ENCODE measurements around the gene TMEM248. TPM values are rescaled to one million over a fixed set of nuclear protein-coding genes. Genes with fewer than 3 reads are reported as not detected.
"Not testable (repeated sequence)": the region's sequence is repeated elsewhere in the genome, so short reads cannot be mapped to it uniquely, and the experiment has no call there.

Gene TMEM248, protein sequence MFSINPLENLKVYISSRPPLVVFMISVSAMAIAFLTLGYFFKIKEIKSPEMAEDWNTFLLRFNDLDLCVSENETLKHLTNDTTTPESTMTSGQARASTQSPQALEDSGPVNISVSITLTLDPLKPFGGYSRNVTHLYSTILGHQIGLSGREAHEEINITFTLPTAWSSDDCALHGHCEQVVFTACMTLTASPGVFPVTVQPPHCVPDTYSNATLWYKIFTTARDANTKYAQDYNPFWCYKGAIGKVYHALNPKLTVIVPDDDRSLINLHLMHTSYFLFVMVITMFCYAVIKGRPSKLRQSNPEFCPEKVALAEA
- total RNA-seq, result 10 to 100 TPM; 56.2 to 67.3 (median 60.6) TPM
- polyA plus RNA-seq, result 26.9 TPM
- long read RNA-seq, donor 1, full-length matches to known transcripts, result 47 of 88 reads
- long read RNA-seq, donor 1, partial matches to known transcripts, result 38 of 88 reads
- long read RNA-seq, donor 1, other reads (novel, unspliced or antisense), result 3 of 88 reads
- long read RNA-seq, donor 2, full-length matches to known transcripts, result 22 of 35 reads
- long read RNA-seq, donor 2, partial matches to known transcripts, result 3 of 35 reads
- long read RNA-seq, donor 2, other reads (novel, unspliced or antisense), result 10 of 35 reads
- long read RNA-seq, donor 3, full-length matches to known transcripts, result 2 of 55 reads
- long read RNA-seq, donor 3, partial matches to known transcripts, result 49 of 55 reads
- long read RNA-seq, donor 3, other reads (novel, unspliced or antisense), result 4 of 55 reads
- long read RNA-seq, donor 4, full-length matches to known transcripts, result 29 of 43 reads
- long read RNA-seq, donor 4, partial matches to known transcripts, result 6 of 43 reads
- long read RNA-seq, donor 4, other reads (novel, unspliced or antisense), result 8 of 43 reads

DNA sequence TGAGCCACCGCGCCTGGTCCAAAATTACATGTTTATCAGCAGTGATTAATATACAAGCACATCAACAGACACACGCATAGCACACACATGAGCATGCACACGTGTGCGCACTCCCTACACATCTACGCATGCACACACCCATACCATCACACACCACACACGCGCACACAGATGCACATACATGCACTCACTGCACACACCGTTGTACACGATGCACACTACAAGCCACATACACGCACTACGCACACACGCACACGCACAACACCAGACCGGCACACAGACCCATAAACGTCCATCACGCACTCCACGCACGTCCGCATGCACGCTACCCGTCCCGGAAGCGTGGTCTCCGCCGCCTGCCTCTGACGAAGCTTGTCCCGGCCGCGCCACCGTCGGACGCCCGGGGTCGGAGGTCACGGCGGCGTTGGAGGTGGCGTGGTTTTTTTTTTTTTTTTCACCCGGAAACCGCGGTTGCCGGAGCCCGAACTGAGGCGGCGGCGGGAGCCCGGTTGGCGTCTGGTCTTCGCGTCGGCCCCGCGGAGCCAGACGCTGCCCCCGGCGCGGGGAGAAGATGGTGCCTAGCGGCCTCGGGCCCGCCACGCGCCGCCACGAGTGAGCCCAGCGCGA is at the start of gene TMEM248:
Gene TMEM248, plus strand, starts transcription at position 457 of the 627 bp plus-strand sequence. CDS start 20,641 bp downstream, outside the sequence.
- intact Hi-C loops (cut with DNase I), result no loop called here
- DNase-seq (peak; percentile 93 to 97 (median 97)), ATAC-seq (peak; percentile 95 to 96)
- Histone ChIP-seq H3K4me3 (ENCODE audit: low read length) (peak within 1 kb of the TSS; percentile 88), H3K4me1 (ENCODE audit: control insufficient read depth, insufficient read depth, low read length) (no peaks in the 10 kb centered on the region), H3K27ac (ENCODE audit: low read length) (peak within 1 kb of the TSS; percentile 74), H3K9me3 (ENCODE audit: control insufficient read depth, low read length) (no peaks in the 10 kb centered on the region), H3K27me3 (ENCODE audit: control insufficient read depth, insufficient read depth) (no peaks in the 10 kb centered on the region)
- WGBS, result 1% methylated on average over 67 of the region's 67 CpGs

DNA sequence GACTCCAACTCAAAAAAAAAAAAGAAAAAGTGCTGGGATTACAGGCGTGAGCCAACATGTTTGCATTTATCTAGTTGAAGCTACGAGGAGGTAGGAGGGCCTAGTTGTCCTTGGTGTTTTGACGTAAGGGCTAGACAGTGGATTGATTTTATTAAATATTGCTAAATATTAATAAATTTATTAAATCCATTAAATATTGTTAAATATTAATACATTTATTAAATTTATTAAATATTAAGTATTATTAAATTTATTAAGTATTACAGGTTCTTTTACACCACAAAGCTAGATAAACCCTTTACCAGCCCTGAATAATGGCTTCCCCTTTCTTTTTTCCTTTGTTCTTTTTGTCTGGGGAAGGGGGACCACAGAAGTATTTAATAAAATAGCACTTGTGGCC is 47.5 kb upstream of the TMEM248 start:
- intact Hi-C loops (cut with DNase I), result no loop called here
- no peaks in the 10 kb centered on the region for H3K9me3 ChIP-seq (ENCODE audit: control insufficient read depth, low read length)
- DNase-seq (no peak), ATAC-seq (no peak)
- H3K27me3 ChIP-seq (ENCODE audit: control insufficient read depth, insufficient read depth), result no peaks in the 10 kb centered on the region
- H3K27ac ChIP-seq (ENCODE audit: low read length), result no peak overlapping the region
- 91% methylated on average over 3 of the region's 3 CpGs for WGBS
- no peaks in the 10 kb centered on the region for H3K4me1 ChIP-seq (ENCODE audit: control insufficient read depth, insufficient read depth, low read length)
- H3K4me3 ChIP-seq (ENCODE audit: low read length), result no peak overlapping the region

DNA sequence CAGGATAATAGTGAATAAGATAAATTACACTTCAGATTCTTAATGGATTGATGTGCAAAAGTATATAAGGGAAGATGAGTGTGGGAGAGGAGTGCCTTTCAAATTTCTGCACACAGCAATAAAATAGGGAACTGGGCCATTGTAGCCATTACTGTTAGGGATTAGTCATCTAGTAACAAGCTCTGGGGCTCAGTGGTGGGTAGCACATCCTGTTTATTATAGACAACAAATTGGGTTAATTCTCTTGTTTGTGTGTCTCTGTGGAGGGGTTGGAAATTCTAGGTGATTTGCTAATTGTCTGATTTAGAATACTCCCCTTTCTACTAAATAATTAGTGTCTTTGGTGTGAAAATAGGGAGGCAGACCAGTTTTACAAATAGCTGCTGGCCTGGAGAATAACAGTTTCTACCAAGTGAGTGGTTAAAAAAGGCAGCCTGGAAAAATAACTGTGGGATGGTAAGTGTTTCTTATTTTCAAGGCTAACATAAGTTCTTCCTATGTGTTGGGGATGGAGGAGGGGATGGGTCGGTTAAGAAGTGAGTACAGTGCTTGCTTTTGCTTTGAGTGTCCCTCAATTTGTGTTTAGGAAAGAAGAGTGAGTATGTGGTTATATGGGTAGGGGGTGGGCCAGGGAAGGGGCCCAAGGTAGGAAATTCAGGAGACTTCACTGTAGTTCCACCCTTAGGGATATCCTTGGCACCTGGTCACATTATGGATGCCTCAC is 43.3 kb upstream of the TMEM248 start:
- no peak for ATAC-seq
- H3K4me3 ChIP-seq (ENCODE audit: low read length), result no peak overlapping the region
- no peaks in the 10 kb centered on the region for H3K9me3 ChIP-seq (ENCODE audit: control insufficient read depth, low read length)
- 98% methylated on average over 1 of the region's 1 CpG for WGBS
- no peaks in the 10 kb centered on the region for H3K4me1 ChIP-seq (ENCODE audit: control insufficient read depth, insufficient read depth, low read length)
- no peak for DNase-seq
- intact Hi-C loops (cut with DNase I), result no loop called here
- no peaks in the 10 kb centered on the region for H3K27me3 ChIP-seq (ENCODE audit: control insufficient read depth, insufficient read depth)
- no peak overlapping the region for H3K27ac ChIP-seq (ENCODE audit: low read length)

DNA sequence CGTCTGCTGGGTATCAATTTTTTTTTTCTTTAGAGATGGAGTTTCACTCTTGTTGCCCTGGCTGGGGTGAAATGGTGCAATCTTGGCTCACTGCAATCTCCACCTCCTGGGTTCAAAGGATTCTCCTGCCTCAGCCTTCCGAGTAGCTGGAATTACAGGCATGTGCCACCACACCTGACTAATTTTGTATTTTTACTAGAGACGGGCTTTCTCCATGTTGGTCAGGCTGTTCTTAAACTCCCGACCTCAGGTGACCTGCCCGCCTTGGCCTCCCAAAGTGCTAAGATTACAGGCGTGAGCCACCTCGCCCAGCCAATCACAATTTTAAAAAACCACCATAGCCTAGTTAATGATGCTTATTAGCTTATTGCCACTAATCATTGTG is 42.7 kb upstream of the TMEM248 start:
- H3K9me3 ChIP-seq (ENCODE audit: control insufficient read depth, low read length); ATAC-seq; intact Hi-C loops (cut with DNase I); H3K27ac ChIP-seq (ENCODE audit: low read length); DNase-seq; H3K4me3 ChIP-seq (ENCODE audit: low read length); H3K27me3 ChIP-seq (ENCODE audit: control insufficient read depth, insufficient read depth); H3K4me1 ChIP-seq (ENCODE audit: control insufficient read depth, insufficient read depth, low read length): not testable (repeated sequence)
- 95% methylated on average over 7 of the region's 7 CpGs for WGBS

DNA sequence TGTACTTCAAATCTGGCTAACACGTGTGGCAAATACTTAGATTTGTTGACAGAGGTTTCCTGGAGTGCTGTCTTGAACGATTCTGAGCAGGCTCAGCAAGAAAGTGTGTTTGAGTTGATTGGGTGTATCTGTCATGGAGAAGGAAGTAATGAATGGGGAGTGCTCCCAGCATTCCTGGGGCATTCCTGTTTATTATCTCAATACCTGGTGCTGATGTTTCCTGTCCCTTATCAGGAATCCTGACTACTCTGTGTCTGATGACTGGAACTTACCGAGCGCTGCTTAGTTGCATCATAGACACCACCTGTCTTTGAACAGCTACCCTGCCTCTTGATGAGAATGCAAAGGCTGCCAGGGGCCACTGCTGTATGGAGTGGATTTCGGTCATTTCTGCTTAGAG is 41.0 kb upstream of the TMEM248 start:
- WGBS, result 41% methylated on average over 5 of the region's 5 CpGs
- DNase-seq (no peak), ATAC-seq (no peak)
- Histone ChIP-seq H3K4me3 (ENCODE audit: low read length) (no peak overlapping the region), H3K27me3 (ENCODE audit: control insufficient read depth, insufficient read depth) (no peaks in the 10 kb centered on the region), H3K4me1 (ENCODE audit: control insufficient read depth, insufficient read depth, low read length) (no peaks in the 10 kb centered on the region), H3K27ac (ENCODE audit: low read length) (no peak overlapping the region), H3K9me3 (ENCODE audit: control insufficient read depth, low read length) (no peaks in the 10 kb centered on the region)
- intact Hi-C loops (cut with DNase I), result no loop called here

DNA sequence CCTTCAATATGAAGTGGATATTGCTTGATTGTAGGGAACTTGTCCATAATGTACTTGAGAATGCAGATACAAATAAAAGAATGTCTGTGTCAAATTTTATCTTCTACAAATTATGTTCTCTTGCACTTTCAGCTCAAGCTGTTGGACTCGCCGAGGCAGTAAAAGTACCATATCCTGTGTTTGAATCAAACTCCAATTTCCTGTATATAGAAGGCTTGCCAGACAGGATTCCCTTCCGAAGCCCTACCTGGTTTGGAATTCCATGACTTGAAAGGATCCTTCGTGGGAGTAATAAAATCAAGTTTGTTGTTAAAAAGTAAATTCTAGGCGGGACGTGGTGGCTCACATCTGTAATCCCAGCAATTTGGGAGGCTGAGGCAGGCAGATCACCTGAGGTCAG is 40.4 kb upstream of the TMEM248 start:
- intact Hi-C loops (cut with DNase I); H3K9me3 ChIP-seq (ENCODE audit: control insufficient read depth, low read length); DNase-seq; H3K4me1 ChIP-seq (ENCODE audit: control insufficient read depth, insufficient read depth, low read length); ATAC-seq; H3K4me3 ChIP-seq (ENCODE audit: low read length); H3K27me3 ChIP-seq (ENCODE audit: control insufficient read depth, insufficient read depth); H3K27ac ChIP-seq (ENCODE audit: low read length): not testable (repeated sequence)
- 74% methylated on average over 6 of the region's 6 CpGs for WGBS

DNA sequence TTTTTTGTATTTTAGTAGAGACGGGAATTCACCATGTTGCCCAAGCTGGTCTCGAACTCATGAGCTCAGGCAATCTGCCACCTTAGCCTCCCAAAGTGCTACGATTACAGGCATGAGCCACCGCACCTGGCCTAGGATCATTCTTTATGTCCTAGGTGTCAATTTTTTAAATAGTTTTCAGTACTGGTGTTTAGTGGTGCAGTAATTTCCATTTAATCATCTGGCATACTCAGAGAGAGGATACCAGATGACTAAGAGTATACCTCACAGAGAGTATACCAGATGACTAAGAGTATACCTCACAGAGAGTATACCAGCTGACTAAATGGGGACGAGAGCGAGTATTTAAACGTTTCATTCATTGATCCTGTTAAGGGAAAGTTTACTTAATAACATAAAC is 37.3 kb upstream of the TMEM248 start:
- Histone ChIP-seq H3K27me3 (ENCODE audit: control insufficient read depth, insufficient read depth) (no peaks in the 10 kb centered on the region), H3K4me3 (ENCODE audit: low read length) (no peak overlapping the region), H3K9me3 (ENCODE audit: control insufficient read depth, low read length) (no peaks in the 10 kb centered on the region), H3K4me1 (ENCODE audit: control insufficient read depth, insufficient read depth, low read length) (no peaks in the 10 kb centered on the region), H3K27ac (ENCODE audit: low read length) (no peak overlapping the region)
- intact Hi-C loops (cut with DNase I), result no loop called here
- DNase-seq (no peak), ATAC-seq (no peak)
- 92% methylated on average over 7 of the region's 7 CpGs for WGBS

DNA sequence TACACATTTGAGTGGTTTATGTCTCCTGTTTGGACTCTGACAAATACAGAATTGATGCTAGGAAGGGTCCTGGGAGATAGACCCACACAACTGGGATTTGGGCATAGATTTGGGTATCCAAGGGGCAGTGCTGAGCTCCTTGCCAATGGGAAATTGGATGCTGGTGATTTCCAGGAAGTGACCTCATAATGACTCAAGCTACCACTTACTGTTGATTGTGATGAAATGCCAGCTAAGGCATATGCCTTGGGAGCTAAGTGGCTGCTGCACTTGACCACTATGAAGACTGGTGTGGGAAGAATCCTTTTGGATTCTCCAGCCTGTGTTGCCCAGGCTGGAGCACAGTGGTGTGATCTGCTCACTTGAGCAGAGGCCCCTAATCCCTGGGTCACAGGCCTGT is 36.5 kb upstream of the TMEM248 start:
- H3K9me3 ChIP-seq (ENCODE audit: control insufficient read depth, low read length), result not testable (repeated sequence)

DNA sequence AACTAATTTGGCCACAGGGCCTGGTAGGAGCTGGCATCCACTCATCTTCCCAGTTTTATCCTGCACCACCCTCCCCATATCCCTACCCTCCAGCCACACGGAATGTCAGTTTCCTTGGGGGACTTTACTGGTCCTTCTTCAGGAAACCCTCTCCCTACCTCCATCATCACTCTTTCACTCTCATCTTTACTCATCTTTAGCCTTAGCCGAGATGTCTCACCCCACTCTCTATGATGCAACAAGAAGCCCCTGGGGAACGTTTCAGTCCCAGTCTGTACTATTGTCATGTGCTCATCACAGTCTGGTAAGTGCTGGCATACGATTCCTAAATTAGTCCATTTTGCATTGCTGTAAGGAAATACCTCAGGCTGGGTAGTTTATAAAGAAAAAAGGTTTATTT is 34.9 kb upstream of the TMEM248 start:
- Histone ChIP-seq H3K4me1 (ENCODE audit: control insufficient read depth, insufficient read depth, low read length) (no peaks in the 10 kb centered on the region), H3K27ac (ENCODE audit: low read length) (no peak overlapping the region), H3K9me3 (ENCODE audit: control insufficient read depth, low read length) (no peaks in the 10 kb centered on the region), H3K27me3 (ENCODE audit: control insufficient read depth, insufficient read depth) (no peaks in the 10 kb centered on the region), H3K4me3 (ENCODE audit: low read length) (no peak overlapping the region)
- intact Hi-C loops (cut with DNase I), result no loop called here
- ATAC-seq, result no peak
- 86% methylated on average over 4 of the region's 4 CpGs for WGBS
- no peak for DNase-seq

More for the DNA sequence above, 36.5 kb upstream of the TMEM248 start:
- H3K4me3 ChIP-seq (ENCODE audit: low read length); H3K27ac ChIP-seq (ENCODE audit: low read length); H3K4me1 ChIP-seq (ENCODE audit: control insufficient read depth, insufficient read depth, low read length); ATAC-seq; H3K27me3 ChIP-seq (ENCODE audit: control insufficient read depth, insufficient read depth); intact Hi-C loops (cut with DNase I); DNase-seq: not testable (repeated sequence)

DNA sequence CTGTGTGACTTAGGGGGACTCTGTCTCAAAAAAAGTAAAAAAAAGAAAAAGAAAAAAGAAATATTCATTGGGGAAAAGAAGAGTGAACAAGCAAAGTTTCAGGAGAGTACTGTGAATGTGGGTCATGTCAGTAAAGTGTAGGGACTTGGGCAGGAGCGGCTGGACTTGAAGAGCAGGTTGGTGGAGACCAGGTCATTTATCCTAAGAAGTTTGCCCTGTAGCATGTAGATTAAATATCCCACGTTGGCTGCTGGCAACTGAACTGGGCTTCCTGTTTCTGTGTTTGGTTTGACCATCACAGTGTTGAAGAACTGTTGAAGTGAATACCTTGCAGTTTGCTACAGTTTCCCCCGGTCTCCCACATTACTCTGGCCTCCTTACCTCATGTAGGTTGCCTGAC is 32.8 kb upstream of the TMEM248 start:
- WGBS, result 82% methylated on average over 3 of the region's 3 CpGs
- H3K4me1 ChIP-seq (ENCODE audit: control insufficient read depth, insufficient read depth, low read length); DNase-seq; intact Hi-C loops (cut with DNase I); H3K27ac ChIP-seq (ENCODE audit: low read length); ATAC-seq; H3K9me3 ChIP-seq (ENCODE audit: control insufficient read depth, low read length); H3K4me3 ChIP-seq (ENCODE audit: low read length); H3K27me3 ChIP-seq (ENCODE audit: control insufficient read depth, insufficient read depth): not testable (repeated sequence)
